WTC11 (cell line): Measurements from ENCODE around the gene NLRP8. TPM values are rescaled to one million over a fixed set of nuclear protein-coding genes. Genes with fewer than 3 reads are reported as not detected.

Experiments
- ATAC-seq: fragments of 200-7000 bp; cut with Tn5 transposase; 2 replicates; pipeline ENCODE4 v1.10.0; 2021; ENCODE audit warnings: mild to moderate bottlenecking, moderate library complexity
- CTCF ChIA-PET: fragments of 300-600 bp; sonication (Branson Sonifier 250); formaldehyde crosslinking; loops from one replicate; lab custom pipeline; 2021; ENCODE audit warnings: antibody characterized with exemption; lab: Charles Lee
- POLR2A ChIA-PET: fragments of 350-600 bp; sonication (Branson Sonifier 250); formaldehyde crosslinking; loops from one replicate; lab custom pipeline; 2021; ENCODE audit warnings: antibody characterized with exemption; lab: Charles Lee
- DNase-seq: peaks from one replicate; pipeline ENCODE4 v3.0.0; 2021; ENCODE audit warnings: low spot score
- H3K27ac Mint-ChIP-seq: 2 replicates; pipeline ENCODE4 v1.8.0; 2021; ENCODE audit warnings: mixed read lengths
- H3K27me3 Mint-ChIP-seq: 2 replicates; pipeline ENCODE4 v1.8.0; 2021; ENCODE audit warnings: low read depth, mild to moderate bottlenecking, moderate library complexity, mixed read lengths
- H3K36me3 Mint-ChIP-seq: 2 replicates; pipeline ENCODE4 v1.8.0; 2021; ENCODE audit warnings: mixed read lengths
- H3K4me1 Mint-ChIP-seq: 2 replicates; pipeline ENCODE4 v1.8.0; 2022; ENCODE audit warnings: mixed read lengths
- H3K4me3 Mint-ChIP-seq: 2 replicates; pipeline ENCODE4 v1.8.0; 2021; ENCODE audit warnings: mild to moderate bottlenecking, moderate library complexity, mixed read lengths
- H3K9me3 Mint-ChIP-seq: 2 replicates; pipeline ENCODE4 v1.8.0; 2021; ENCODE audit warnings: mixed read lengths
- AFF4 ChIP-seq: sonication (generic); formaldehyde crosslinking; IDR thresholded peaks from 2 replicates; pipeline ENCODE4 v1.8.1; 2023; ENCODE audit warnings: mild to moderate bottlenecking, missing genetic modification reagents, borderline replicate concordance
- ARID4B ChIP-seq: sonication (generic); formaldehyde crosslinking; IDR thresholded peaks from 2 replicates; pipeline ENCODE4 v1.8.0; 2023; ENCODE audit warnings: missing genetic modification reagents, mild to moderate bottlenecking, borderline replicate concordance
- ATF6 ChIP-seq: sonication (generic); formaldehyde crosslinking; IDR thresholded peaks from 2 replicates; pipeline ENCODE4 v1.8.1; 2023; ENCODE audit warnings: mild to moderate bottlenecking, missing genetic modification reagents
- ELF4 ChIP-seq: sonication (generic); formaldehyde crosslinking; IDR thresholded peaks from 2 replicates; pipeline ENCODE4 v1.8.1; 2022; ENCODE audit warnings: low read depth, mild to moderate bottlenecking, moderate library complexity, missing genetic modification reagents
- FOXP1 ChIP-seq: sonication (generic); formaldehyde crosslinking; IDR thresholded peaks from 2 replicates; pipeline ENCODE4 v1.8.0; 2022; ENCODE audit warnings: missing genetic modification reagents, mild to moderate bottlenecking, moderate library complexity, borderline replicate concordance
- GTF2I ChIP-seq: fragments of 250-450 bp; sonication (Bioruptor Pico); conservative IDR thresholded peaks from 2 replicates; pipeline ENCODE4 v1.4.0; 2021; ENCODE audit warnings: mild to moderate bottlenecking
- IRF1 ChIP-seq: sonication (generic); formaldehyde crosslinking; IDR thresholded peaks from 2 replicates; pipeline ENCODE4 v1.8.0; 2023; ENCODE audit warnings: missing genetic modification reagents
- MAX ChIP-seq: sonication (generic); formaldehyde crosslinking; IDR thresholded peaks from 2 replicates; pipeline ENCODE4 v1.8.0; 2022; ENCODE audit warnings: mild to moderate bottlenecking, missing genetic modification reagents
- MYBL2 ChIP-seq: sonication (generic); formaldehyde crosslinking; IDR thresholded peaks from 2 replicates; pipeline ENCODE4 v1.8.1; 2023; ENCODE audit warnings: mild to moderate bottlenecking, moderate library complexity, missing genetic modification reagents
- NR2C2 ChIP-seq: sonication (generic); formaldehyde crosslinking; IDR thresholded peaks from 2 replicates; pipeline ENCODE4 v1.8.0; 2022; ENCODE audit warnings: mild to moderate bottlenecking, missing genetic modification reagents
- SMAD4 ChIP-seq: sonication (generic); formaldehyde crosslinking; IDR thresholded peaks from 2 replicates; pipeline ENCODE4 v1.8.0; 2022; ENCODE audit warnings: mild to moderate bottlenecking, missing genetic modification reagents
- TEAD1 ChIP-seq: sonication (generic); formaldehyde crosslinking; IDR thresholded peaks from 2 replicates; pipeline ENCODE4 v1.8.0; 2022; ENCODE audit warnings: mild to moderate bottlenecking, missing genetic modification reagents
- TEAD4 ChIP-seq: sonication (generic); formaldehyde crosslinking; IDR thresholded peaks from 2 replicates; pipeline ENCODE4 v1.8.0; 2022; ENCODE audit warnings: mild to moderate bottlenecking, missing genetic modification reagents
- ZNF317 ChIP-seq: sonication (generic); formaldehyde crosslinking; IDR thresholded peaks from 2 replicates; pipeline ENCODE4 v1.8.1; 2023; ENCODE audit warnings: low read depth, mild to moderate bottlenecking, moderate library complexity, missing genetic modification reagents, borderline replicate concordance
- ZNF423 ChIP-seq: fragments of 250-450 bp; sonication (Bioruptor Pico); IDR thresholded peaks from 2 replicates; pipeline ENCODE4 v2.1.2; 2022; ENCODE audit warnings: mild to moderate bottlenecking, moderate library complexity
- ZNF512 ChIP-seq: sonication (generic); formaldehyde crosslinking; IDR thresholded peaks from 2 replicates; pipeline ENCODE4 v1.8.1; 2022; ENCODE audit warnings: missing genetic modification reagents, borderline replicate concordance
- total RNA-seq: library from RNA; stranded (reverse); gene quantifications from 3 replicates; pipeline ENCODE4 v1.2.3, GENCODE V29; 2021

The NLRP8 gene
- total RNA-seq, 1 experiment from 2014 or later: not detected

GRCh38 chr19:55931936-55932386, 15.7 kb upstream of the NLRP8 start, which contains the start of gene NLRP13:
Gene NLRP13 (minus strand): TSS chr19:55932336. CDS start chr19:55932311, 25 bp downstream.
- Mint-ChIP-seq H3K27ac (no peak within 1 kb of the TSS), H3K9me3 (peaks cover 85% of the 10 kb centered on the region), H3K36me3 (peaks cover 65% of the 10 kb centered on the region), H3K27me3 (peaks cover 15% of the 10 kb centered on the region), H3K4me1 (no peaks in the 10 kb centered on the region), H3K4me3 (no peak within 1 kb of the TSS)
- ATAC-seq: no peak
- ChIA-PET POLR2A (no interaction called here), CTCF (no interaction called here)
- TF ChIP-seq ZNF423 (no peak), ZNF317 (no peak), ATF6 (CRISPR knock-in tag) (no peak), FOXP1 (no peak), SMAD4 (CRISPR knock-in tag) (no peak), IRF1 (CRISPR knock-in tag) (no peak), ZNF512 (CRISPR knock-in tag) (no peak), ARID4B (CRISPR knock-in tag) (no peak), ELF4 (CRISPR knock-in tag) (no peak), TEAD4 (CRISPR knock-in tag) (no peak), GTF2I (CRISPR knock-in tag) (no peak), MAX (CRISPR knock-in tag) (no peak), TEAD1 (CRISPR knock-in tag) (no peak), NR2C2 (no peak)
- DNase-seq: no peak

GRCh38 chr19:55935206-55935605, 12.4 kb upstream of the NLRP8 start:
- TF ChIP-seq AFF4 (CRISPR knock-in tag): no peak
- TF ChIP-seq MYBL2 (CRISPR knock-in tag): no peak
- POLR2A ChIA-PET: no interaction called here
- ATAC-seq (no peak), DNase-seq (no peak)
- Mint-ChIP-seq H3K4me1 (no peaks in the 10 kb centered on the region), H3K4me3 (no peak overlapping the region), H3K9me3 (peaks cover 84% of the 10 kb centered on the region), H3K27me3 (peaks cover 15% of the 10 kb centered on the region), H3K36me3 (peaks cover 65% of the 10 kb centered on the region), H3K27ac (no peak overlapping the region)
- CTCF ChIA-PET: no interaction called here
